Stimulated activated CD8-positive, alpha-beta memory T cell treated with anti-CD3 and anti-CD28 coated beads, Interleukin-2, amount 100 ng/mL, for 1 hour (primary cell): ENCODE results near the gene ANKRD53.
A peak's percentile ranks its signal among the peaks of the same experiment; 100 is the strongest.
"Not testable (repeated sequence)": the region's sequence is repeated elsewhere in the genome, so short reads cannot be mapped to it uniquely, and the experiment has no call there.

Source experiments
- DNase-seq, 2 donors: peaks; one replicate each; pipeline ENCODE4 v3.0.0-alpha.2; 2020; ENCODE audit warnings: low read depth in 2 of 2

ANKRD53 gene

DNA sequence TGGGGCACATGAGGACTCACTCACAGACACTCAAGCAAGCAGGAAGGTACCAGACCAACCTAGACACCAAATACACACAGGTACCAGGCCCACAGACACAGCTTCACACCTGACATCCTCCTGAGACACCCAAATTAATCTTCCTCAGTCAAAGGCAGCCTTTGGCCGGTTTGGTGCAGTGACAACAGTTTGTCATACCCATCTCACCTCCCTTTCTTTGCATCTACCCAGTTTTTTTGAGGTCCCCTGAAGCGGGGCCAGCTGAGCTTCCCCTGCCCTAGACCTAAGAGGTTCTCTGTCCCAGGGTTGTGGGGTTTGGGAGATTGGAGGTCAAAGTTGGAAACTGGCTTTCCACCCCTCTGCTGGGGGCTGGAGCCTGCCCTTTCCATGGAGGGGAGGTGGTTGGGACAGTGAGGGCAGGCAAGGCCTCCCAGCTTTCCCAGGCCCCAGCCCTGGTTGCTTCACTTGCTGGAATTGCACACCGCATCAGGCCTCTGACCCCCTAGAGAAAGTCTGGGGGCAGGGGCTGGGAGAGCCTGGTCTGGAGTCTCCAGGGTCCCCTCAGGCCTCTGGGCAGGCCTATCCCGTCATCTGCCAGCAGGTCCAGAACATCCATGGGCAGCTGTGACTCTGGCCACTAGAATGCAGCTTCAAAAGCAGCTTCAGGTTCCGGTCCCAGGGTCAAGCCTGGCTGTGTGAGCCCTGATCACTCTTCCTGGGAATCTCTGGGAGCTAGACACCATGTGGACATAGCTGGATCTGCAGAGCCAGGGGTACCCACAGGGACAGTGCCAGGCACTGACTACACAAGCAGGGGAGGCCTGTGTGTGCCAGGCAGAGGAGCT, 28.7 kb downstream of the ANKRD53 start:
- DNase-seq: no peak

DNA sequence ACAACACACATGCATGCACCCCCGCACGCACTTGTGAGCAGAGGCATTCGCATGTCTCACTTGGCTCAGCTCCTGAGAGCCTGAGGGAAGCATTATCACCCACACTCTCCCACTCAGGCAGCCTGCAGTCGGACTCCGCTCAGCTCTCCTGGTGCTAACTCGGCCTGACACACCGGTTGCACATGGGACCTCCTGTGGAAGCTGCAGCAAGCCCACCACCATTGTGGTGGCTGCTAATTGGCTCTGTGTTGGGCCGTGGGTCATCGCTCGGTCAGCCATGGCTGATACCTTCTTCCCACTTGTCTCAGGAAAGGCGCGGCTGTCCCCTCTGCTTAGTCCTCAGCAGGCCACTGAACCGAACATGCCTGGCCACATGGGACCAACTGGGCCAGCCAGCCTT, 29.9 kb downstream of the ANKRD53 start:
- DNase-seq: no peak

DNA sequence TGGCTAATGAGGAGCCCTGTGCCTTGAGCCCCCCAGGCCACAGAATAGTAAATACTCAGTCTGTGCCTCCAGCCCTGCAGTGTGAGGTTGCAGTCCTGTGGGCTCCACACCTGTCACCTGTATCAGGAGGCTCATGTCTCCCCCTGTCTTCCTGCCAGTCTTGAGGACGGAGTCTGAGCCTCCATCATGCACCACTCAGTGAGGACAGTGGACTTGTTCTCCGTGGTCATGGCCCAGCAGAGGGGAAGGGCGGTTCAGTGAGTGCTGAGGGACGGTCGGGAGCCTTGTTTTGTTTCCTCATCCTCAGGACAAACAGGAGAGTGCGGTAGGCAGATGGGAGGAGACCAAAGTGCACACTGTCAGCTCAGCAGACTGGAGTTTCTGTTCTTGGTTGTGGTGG, 33.4 kb downstream of the ANKRD53 start:
- not testable (repeated sequence) for DNase-seq

DNA sequence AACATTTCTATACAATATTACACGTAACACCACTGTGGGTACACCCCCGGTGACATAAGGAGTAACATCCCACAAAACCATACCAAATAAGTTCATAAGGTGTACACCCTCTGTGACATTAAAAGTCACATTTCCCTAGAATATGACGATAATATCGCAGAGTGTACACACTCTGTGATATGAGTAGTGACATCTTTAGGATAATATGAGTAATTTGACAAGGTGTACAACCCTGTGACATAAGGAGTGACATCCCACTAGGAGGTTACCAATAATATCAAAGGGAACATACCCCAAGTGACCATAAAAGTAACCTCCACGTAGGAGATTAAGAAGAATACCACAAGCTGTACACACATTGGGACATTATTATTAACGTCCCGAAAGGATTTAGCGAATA, 40.2 kb downstream of the ANKRD53 start:
- no peak for DNase-seq

DNA sequence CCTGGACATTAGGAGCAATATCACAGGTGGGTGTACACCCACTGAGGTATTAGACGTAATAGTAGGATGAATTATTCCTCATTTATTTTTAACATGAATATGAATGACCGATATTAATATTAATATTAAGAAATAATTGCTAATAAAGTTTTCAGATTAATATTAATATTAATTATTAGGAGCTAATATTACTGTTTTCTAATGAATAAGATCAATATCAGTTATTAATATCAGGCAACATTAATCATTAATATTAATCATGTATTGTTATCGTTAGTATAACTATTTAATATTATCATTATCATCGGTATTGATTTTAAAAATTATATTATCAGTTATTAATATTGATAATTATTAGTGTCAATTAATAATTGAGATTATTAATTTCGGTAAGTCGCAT, 41.6 kb downstream of the ANKRD53 start:
- DNase-seq: not testable (repeated sequence)

DNA sequence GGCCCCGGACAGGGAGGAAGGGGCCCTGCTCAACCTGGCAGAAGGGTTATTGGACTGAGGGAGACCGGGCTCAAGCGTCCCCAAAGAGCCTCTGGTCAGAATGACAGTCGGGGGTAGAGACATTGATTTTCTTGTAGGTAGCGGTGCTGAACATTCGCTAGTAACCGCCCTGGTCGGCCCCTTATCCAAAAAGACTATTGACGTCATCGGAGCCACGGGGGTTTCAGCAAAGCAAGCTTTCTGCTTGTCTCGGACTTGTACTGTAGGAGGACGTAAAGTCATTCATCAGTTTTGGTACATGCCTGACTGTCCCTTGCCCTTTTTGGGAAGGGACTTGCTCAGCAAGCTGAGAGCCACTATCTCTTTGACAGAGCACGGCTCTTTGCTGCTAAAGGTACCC, 43.0 kb downstream of the ANKRD53 start:
- not testable (repeated sequence) for DNase-seq

DNA sequence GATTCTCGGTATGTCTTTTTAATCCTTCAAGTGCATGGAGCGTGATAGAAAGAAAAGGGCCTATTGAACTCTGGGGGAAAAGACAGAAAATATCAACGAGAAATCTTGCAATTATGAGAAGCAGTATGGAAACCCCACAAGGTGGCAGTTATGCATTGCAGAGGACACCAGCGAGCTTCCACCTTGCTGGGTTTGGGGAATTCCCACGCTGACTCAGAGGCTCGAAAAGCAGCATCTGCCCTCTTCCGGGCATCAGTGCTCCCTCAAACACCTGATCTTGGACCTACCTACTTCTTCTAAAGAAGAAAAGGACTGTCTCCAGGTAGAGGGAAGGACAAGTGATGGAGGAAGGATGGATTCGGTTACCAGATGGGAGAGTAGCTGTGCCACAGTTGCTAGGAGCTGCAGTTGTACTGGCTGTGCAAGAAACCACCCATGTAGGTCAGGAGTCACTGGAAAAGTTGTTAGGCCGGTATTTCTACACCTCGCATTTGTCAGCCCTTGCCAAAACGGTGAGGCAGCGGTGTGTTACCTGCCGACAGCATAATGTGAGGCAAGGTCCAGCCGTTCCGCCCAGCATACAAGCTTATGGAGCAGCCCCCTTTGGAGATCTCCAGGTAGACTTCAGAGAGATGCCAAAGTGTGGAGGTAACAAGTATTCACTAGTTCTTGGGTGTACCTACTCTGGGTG, 45.3 kb downstream of the ANKRD53 start:
- peak; percentile 21 to 27 for DNase-seq
